Nephron progenitor cell (in vitro differentiated cells): Measurements from ENCODE around the gene AADACL2.

Experiments
- DNase-seq: peaks from one replicate; pipeline ENCODE4 v3.0.0; 2021
- H3K27ac Mint-ChIP-seq: 2 replicates; pipeline ENCODE4 v1.8.0; 2021; ENCODE audit warnings: mild to moderate bottlenecking, moderate library complexity, mixed read lengths
- H3K27me3 Mint-ChIP-seq: 2 replicates; pipeline ENCODE4 v1.8.0; 2021; ENCODE audit warnings: mild to moderate bottlenecking, low read depth, mixed read lengths; ENCODE audit not compliant: poor library complexity
- H3K36me3 Mint-ChIP-seq: 2 replicates; pipeline ENCODE4 v1.8.0; 2021; ENCODE audit warnings: low read depth, mixed read lengths
- H3K4me1 Mint-ChIP-seq: 2 replicates; pipeline ENCODE4 v1.8.0; 2021; ENCODE audit warnings: mixed read lengths
- H3K4me3 Mint-ChIP-seq: 2 replicates; pipeline ENCODE4 v1.8.0; 2021; ENCODE audit warnings: mild to moderate bottlenecking, moderate library complexity, mixed read lengths
- H3K9me3 Mint-ChIP-seq: 2 replicates; pipeline ENCODE4 v1.8.0; 2021; ENCODE audit warnings: mild to moderate bottlenecking, moderate library complexity, mixed read lengths
- TF ChIP-seq, protein P1 (sequence below): fragments of 200-600 bp; sonication (generic); IDR thresholded peaks from 2 replicates; pipeline ENCODE4 v1.5.0; 2021; ENCODE audit warnings: antibody characterized with exemption

AADACL2 gene

GRCh38 chr3:151765685-151766084 lies 32.0 kb downstream of the AADACL2 start:
- peaks cover 5% of the 10 kb centered on the region for H3K4me1 Mint-ChIP-seq
- no peaks in the 10 kb centered on the region for H3K27me3 Mint-ChIP-seq
- no peaks in the 10 kb centered on the region for H3K36me3 Mint-ChIP-seq
- DNase-seq = no peak
- H3K9me3 Mint-ChIP-seq = no peaks in the 10 kb centered on the region
- no peak overlapping the region for H3K4me3 Mint-ChIP-seq
- TF ChIP-seq, protein P1, sequence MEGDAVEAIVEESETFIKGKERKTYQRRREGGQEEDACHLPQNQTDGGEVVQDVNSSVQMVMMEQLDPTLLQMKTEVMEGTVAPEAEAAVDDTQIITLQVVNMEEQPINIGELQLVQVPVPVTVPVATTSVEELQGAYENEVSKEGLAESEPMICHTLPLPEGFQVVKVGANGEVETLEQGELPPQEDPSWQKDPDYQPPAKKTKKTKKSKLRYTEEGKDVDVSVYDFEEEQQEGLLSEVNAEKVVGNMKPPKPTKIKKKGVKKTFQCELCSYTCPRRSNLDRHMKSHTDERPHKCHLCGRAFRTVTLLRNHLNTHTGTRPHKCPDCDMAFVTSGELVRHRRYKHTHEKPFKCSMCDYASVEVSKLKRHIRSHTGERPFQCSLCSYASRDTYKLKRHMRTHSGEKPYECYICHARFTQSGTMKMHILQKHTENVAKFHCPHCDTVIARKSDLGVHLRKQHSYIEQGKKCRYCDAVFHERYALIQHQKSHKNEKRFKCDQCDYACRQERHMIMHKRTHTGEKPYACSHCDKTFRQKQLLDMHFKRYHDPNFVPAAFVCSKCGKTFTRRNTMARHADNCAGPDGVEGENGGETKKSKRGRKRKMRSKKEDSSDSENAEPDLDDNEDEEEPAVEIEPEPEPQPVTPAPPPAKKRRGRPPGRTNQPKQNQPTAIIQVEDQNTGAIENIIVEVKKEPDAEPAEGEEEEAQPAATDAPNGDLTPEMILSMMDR = no peak
- no peak overlapping the region for H3K27ac Mint-ChIP-seq

DNA sequence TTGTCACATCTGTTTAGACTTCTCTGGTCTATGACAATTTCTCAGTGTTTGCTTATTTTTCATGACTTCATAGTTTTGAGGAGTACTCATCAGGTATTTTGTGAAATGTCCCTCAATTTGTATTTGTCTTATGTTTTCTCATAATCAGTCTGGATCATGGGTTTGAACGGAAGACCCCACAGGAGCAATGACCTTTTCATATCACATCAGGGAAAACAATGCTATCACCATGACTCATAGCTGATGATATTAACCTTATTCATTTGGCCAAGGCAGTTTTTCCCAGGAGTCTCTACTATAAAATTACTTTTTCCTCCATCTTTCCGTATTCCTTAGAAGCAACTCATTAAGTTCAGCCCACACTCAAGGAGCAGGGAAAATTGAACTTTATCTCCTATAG lies 32.7 kb downstream of the AADACL2 start:
- H3K9me3 Mint-ChIP-seq = no peaks in the 10 kb centered on the region
- DNase-seq = no peak
- TF ChIP-seq, protein P1 = no peak

DNA sequence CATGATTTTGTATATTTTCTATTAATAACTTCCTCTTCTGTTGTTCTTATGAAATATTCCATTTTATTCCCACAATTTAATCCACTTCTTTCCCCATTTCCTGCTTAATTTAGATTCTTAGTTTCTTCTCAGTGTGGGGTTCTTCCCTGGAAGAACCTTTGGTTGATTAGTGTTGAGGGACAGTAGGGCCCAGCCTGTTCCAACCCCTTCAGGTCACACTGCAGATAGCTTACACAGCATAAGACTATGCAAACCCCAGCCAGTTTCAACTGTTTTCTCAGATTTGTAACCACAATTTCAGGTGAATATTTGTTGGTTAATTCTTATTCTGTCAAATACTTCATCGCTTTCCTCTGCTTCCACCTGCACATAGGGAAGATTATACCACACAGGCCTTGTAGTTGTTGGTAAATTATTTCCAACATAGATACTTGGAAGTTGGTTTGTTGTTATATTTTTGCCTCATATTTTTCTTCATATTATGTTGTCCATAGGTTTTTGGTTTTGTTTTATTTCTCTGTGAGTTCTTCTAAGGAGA lies 34.7 kb downstream of the AADACL2 start:
- DNase-seq = no peak
- no peaks in the 10 kb centered on the region for H3K36me3 Mint-ChIP-seq
- peaks cover 5% of the 10 kb centered on the region for H3K4me1 Mint-ChIP-seq
- TF ChIP-seq, protein P1 = no peak
- no peaks in the 10 kb centered on the region for H3K9me3 Mint-ChIP-seq
- H3K27me3 Mint-ChIP-seq = no peaks in the 10 kb centered on the region
- H3K27ac Mint-ChIP-seq = peak overlapping the region; percentile 26
- no peak overlapping the region for H3K4me3 Mint-ChIP-seq

More for the DNA sequence above, 32.7 kb downstream of the AADACL2 start:
- Mint-ChIP-seq H3K27ac (no peak overlapping the region), H3K4me1 (peaks cover 5% of the 10 kb centered on the region), H3K27me3 (no peaks in the 10 kb centered on the region), H3K36me3 (no peaks in the 10 kb centered on the region), H3K4me3 (no peak overlapping the region)

DNA sequence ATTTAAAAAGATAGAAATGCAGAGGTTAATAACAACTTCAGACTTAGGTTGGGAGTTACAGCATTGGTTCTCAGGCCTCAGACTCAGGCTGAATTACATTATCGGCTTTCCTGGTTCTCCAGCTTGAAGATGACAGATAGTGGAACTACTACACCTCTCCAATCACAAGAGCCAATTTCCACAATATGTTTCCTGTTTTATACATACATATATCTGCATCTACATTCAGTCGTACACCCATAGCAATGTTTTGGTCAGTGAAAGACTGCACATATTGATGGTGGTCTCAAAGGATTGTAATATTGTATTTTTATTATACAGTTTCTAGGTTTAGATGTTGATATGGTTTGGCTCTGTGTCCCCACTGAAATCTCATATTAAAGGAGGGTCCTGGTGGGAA lies 35.4 kb downstream of the AADACL2 start:
- Mint-ChIP-seq H3K9me3 (no peaks in the 10 kb centered on the region), H3K36me3 (no peaks in the 10 kb centered on the region), H3K4me3 (no peak overlapping the region), H3K27ac (no peak overlapping the region), H3K4me1 (peaks cover 5% of the 10 kb centered on the region), H3K27me3 (no peaks in the 10 kb centered on the region)
- TF ChIP-seq, protein P1 = no peak
- DNase-seq = no peak

DNA sequence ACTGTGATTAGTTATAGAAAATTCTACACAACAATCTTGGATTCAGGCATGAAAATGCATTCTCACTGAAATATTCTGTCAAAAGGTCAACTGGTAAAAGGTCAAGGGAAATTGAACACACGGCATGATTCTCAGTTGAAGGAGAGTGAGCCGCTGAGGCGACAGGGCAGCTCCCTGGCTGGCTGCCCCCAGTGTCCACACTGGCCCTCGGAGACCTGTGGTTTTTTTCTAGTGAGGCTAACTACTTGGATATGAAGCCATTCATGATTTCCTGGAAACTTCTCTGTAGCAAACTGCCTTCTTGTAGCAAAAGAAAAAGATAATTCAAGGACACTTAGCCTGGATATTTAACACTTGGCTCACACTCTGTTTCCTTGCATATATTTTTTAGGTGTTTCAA lies 37.2 kb downstream of the AADACL2 start:
- no peak for DNase-seq
- Mint-ChIP-seq H3K9me3 (no peaks in the 10 kb centered on the region), H3K36me3 (no peaks in the 10 kb centered on the region), H3K27ac (no peak overlapping the region), H3K4me3 (no peak overlapping the region), H3K4me1 (peaks cover 5% of the 10 kb centered on the region), H3K27me3 (no peaks in the 10 kb centered on the region)
- TF ChIP-seq, protein P1 = no peak

DNA sequence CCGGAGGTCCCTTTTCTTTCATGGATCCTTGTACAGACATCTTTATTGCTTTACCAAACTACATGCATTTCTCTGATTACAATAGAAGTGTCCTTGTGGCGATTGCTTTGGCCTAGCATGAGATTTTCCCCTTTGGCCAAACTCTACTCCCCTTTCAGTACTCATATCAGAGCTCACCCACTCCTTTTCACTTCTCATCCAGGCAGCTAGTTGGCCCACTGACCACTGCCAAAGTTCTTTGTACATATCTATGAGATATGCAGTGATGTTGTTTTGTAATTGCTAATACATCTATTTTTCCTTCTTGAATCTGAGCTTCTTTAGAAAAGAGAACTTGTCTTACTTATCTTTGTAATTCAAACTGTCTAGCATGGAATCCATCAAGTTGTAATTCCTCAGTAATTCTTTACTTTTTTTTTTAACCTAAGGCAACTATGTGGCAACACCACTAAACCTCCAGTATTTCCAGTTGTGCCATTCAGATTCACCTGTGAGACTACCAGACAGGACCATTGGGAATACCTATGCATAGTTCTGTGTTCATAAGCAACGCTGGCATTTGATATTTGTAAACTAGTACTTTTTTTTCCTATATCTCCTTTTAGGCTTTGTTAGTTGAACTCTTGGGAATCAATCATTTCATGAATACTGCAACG lies 39.2 kb downstream of the AADACL2 start:
- TF ChIP-seq, protein P1 = no peak
- DNase-seq = no peak
- H3K27ac Mint-ChIP-seq = no peak overlapping the region
- no peaks in the 10 kb centered on the region for H3K27me3 Mint-ChIP-seq
- H3K4me1 Mint-ChIP-seq = peaks cover 5% of the 10 kb centered on the region
- no peaks in the 10 kb centered on the region for H3K9me3 Mint-ChIP-seq
- H3K4me3 Mint-ChIP-seq = no peak overlapping the region
- no peaks in the 10 kb centered on the region for H3K36me3 Mint-ChIP-seq
